GM18498 (cell line): ENCODE results near the gene GNA15.
"Not testable (repeated sequence)": the region's sequence is repeated elsewhere in the genome, so short reads cannot be mapped to it uniquely, and the experiment has no call there.

Experiments used
- ATAC-seq: cut with Tn5 transposase; IDR thresholded peaks from one replicate; pipeline ENCODE4 v1.9.1; 2021; ENCODE audit warnings: mild to moderate bottlenecking, moderate library complexity; ENCODE audit not compliant: unreplicated experiment

Gene GNA15

DNA sequence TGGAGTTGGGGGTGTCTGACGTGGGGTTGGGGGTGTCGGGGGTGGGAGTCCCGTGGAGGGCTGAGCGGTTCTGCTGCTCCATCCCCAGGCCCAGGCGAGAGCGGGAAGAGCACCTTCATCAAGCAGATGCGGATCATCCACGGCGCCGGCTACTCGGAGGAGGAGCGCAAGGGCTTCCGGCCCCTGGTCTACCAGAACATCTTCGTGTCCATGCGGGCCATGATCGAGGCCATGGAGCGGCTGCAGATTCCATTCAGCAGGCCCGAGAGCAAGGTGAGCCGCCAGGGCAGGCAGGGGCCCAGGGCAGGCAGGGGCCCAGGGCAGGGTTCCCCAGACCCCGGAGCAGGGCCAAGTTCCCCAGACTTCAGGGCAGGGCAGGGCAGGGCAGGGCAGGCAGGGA, 12.7 kb downstream of the GNA15 start:
- ATAC-seq, result no peak

DNA sequence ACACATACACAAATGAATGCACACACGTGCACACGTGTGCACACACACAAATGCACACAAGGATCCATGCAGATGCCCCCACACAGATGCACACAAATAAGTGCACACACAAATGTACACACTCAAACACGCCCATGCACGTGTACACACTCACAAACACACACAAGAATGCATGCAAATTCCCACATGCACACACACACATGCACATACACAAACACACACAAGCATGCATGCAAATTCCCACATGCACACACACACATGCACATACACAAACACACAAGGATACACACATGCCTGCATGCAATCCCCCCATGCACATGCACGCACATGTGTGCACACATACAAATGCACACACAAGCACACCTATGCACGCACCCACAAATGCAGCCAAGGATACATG, 13.3 kb downstream of the GNA15 start:
- ATAC-seq, result no peak

DNA sequence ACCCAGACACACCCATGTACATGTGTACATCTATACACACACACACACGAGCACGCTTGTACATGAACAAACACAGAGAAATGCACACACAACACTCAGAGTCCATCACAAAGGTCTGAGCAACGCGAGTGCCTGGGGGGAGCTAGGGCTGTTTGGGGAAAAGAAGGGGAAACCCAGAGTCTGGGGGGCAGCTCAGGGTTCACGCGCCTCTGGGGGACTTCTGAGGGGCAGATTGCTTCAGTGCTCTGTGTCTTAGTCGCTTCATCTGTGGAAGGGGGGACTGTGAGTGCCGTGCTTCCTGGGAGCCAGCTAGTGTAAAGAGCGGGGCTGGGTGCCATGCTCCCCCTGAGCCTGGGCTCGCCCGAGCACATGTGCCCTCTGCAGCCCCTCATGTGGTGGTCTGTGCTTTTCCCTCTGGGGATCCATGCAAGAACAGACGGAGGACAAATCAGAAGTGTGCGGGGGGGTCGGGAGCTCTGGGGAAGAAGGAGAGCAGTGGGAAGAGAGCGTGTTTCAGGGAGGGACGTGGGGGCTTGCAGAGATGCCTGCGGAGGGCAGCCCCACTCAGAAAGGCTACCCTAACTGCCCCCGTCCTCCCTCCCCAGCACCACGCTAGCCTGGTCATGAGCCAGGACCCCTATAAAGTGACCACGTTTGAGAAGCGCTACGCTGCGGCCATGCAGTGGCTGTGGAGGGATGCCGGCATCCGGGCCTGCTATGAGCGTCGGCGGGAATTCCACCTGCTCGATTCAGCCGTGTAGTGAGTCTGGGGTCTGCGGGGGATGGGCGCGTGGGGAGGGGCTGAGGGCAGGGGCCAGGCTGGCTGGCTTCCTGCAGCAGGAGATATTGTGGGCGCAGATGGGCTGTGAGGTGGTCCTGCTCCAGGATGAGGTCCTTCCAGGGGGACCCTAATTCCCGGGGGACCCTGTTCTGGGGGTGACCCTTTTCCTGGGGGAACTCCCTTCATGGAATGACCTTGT, 14.0 kb downstream of the GNA15 start:
- ATAC-seq, result no peak

DNA sequence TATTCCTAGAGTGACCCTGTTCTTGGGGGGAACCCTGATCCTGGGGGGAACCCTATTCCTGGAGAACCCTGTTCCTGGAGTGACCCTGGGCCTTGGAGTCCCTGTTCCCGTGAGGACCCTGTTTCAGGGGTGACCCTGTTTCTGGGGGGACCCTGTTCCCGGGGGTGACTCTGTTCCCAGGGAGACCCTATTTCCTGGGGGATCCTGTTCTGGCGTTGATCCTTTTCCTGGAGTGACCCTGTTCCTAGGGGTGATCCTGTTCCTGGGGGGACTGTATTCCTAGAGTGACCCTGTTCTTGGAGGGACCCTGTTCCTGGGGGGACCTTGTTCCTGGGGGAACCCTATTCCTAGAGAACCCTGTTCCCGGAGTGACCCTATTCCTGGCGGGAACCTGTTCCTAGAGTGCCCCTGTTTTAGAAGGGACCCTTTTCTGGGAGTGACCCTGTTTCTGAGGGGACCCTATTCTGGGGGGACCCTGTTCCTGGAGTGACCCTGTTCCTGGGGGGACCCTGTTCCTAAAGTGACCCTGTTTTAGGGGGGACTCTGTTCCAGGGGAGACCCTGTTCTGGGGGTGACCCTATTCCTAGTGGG, 15.0 kb downstream of the GNA15 start:
- no peak for ATAC-seq

DNA sequence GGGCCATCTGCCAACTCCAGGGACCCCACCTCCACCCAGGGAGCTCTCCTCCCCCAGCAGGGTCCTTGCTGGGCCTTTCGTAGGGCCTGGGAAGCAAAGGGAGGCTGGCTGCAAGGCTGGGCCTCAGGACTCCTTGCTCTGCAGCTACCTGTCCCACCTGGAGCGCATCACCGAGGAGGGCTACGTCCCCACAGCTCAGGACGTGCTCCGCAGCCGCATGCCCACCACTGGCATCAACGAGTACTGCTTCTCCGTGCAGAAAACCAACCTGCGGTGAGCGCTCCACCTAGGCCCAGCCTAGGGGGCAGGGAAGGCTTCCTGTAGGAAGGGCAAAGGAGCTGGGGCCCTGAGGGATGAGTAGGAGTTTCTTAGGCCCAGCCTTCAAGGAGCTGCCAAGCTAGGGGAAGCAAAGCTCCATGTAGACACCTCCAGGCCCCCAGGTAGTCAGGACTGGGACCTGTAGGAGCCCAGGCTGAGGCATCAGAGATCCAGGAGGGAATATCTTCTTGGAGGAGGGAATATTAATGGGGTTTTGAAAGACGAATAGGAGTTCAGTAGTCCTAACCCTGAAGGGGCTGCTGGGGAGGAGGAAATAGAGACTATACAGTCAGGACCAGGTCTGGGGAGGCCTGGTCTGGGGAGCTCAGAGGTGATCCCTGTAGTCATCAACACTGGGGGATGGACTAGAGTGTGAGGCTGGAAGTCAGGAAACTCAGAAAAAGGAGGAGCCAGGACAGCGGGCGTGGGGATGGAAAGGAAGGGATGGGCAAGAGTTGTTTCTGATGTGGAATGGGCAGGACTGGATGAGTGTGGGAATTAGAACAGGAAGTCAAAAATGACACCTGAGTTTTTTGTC, 16.0 kb downstream of the GNA15 start:
- no peak for ATAC-seq

DNA sequence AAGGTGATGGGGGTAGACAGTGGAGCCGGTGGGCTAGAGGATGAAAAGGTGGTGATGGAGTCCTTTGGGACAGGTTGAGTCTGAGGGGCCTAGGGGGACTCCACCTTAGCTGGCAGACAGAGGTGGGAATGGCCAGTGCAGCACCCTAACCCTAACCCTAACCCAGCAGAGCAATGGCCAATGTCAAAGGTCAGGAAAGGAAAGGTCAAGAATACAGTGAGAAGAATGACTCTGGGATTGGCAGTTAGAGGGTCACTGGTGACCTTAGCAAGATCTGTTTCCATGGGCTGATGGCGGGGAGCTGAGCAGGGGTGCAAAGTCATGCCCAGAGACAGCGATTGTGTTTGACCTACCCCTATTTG, 16.6 kb downstream of the GNA15 start:
- no peak for ATAC-seq

DNA sequence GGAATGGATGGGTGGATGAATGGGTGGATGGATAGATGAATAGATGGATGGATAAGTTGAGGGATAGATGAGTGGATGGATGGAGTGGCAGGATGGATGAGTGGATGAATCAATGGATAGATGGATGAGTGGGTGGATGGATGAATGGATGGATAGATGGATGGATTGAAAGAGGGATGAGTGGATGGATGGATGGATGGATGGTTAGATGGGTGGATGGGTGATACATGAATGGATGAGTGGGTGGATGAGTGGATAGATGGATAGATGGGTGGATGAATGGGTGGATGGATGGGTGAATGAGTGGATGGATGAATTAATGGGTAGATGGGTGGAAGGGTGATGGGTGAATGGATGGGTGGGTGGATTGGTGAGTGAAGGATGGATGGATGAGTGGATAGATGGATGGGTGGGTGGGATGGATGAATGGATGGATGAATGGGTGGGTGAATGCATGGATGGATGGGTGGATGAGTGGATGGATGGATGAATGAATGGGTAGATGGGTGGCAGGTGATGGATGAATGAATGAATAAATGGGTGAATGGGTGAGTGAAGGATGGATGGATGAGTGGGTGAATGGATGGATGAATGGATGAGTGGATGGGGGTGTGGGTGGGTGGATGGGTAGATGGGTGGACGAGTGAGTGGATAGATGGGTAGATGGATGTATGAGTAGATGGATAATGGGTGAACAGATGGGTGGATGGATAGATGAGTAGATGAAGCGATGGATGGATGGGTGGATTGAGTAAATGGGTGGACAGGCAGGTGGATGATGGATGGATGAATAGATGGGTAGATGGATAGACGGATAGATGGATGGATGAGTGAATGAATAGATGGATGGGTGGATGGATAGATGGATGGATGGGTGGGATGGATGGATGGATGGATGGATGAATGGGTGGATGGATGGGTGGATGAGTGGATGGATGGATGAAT, 17.7 kb downstream of the GNA15 start:
- ATAC-seq, result no peak

DNA sequence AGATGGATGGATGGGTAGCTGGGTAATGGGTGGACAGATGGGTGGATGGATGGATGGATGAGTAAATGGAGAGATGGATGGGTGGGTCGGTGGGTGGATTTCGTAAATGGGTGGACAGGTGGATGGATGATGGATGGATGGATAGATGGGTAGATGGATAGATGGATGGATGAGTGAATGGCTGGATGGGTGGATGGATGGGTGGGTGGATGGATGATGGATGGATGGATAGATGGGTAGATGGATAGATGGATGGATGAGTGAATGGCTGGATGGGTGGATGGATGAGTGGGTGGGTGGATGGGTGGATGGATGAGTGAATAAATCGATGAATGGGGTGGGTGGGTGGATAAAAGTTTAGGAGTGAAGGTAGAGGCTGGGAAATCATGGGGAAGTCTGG, 18.6 kb downstream of the GNA15 start:
- ATAC-seq, result not testable (repeated sequence)

DNA sequence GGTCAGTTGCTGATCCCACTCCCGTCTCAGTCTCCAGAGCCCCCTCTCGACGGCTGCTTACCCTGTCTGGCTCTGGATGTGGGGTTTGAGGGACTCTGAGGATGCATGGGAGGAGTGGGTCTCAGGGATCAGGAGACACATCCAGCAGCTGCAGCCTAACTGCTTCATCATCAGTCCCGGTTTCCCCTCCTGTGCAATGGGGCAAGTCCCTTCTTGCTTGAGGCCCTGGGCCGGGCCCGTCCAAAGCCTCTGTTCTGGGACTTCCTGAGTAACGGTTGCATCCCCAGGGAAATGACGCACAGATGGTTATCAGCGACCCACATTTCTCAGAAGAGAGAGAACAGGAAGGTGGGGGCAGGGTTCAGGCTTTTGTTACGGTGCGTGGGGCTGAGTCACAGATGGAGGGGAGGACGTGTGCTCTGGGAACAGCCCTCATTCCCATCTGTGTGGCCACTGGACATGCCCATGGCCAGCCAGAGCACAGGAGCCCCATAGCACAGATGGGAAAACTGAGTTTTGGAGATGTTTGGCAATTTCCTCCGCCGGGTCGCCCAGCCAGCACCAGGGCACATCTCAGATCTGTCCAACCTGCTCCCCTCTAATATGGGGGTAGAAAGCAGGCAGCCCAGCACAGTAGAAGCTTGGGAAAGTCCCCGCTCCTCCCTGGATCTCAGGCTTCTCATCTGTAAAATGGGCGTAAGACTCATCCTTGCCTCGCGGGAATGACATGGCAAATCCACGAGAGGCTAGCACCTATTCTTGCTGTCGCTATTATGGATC, 19.3 kb downstream of the GNA15 start:
- ATAC-seq, result peak; percentile 79

DNA sequence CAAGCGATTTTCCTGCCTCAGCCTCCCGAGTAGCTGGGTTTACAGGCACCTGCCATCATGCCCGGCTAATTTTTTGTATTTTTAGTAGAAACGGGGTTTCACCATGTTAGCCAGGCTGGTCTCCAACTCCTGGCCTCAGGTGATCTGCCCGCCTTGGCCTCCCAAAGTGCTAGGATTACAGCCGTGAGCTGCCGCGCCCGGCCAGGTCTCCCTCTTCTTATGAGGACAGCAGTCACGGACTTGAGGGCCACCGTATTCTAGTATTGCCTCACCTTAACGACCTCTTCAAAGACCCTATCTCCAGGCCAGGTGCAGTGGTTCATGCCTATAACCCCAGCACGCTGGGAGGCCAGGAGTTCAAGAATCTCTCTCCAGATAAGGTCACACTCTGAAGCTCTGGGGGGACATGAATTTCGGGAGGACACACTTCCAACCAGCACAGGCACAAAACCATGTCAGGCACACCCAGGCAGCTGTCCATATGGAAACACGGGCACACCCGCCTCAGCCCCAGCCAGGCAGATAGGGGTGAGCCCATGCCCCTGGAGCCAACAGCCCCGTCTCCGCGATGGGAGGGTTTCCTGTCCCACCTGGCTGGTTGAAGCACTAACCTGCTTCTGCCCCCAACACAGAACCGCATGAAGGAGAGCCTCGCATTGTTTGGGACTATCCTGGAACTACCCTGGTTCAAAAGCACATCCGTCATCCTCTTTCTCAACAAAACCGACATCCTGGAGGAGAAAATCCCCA, 21.4 kb downstream of the GNA15 start:
- ATAC-seq, result no peak

DNA sequence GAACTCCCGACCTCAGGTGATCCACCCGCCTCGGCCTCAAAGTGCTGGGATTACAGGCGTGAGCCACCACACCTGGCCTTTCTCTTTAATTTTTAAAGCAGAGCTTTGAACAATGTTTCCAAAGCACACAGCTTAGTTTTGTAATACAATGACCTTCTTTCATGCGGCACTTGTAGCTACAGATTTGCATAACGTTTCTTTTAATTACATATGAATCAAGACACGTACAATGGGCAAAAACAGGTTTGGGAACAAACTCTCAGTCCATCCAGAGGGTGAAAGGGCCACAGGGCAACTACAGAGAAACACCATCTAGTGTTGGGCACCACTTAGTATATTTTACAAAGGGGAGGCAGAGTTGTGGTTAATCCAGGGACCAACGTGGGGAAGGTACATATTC, 23.7 kb downstream of the GNA15 start:
- ATAC-seq, result no peak

DNA sequence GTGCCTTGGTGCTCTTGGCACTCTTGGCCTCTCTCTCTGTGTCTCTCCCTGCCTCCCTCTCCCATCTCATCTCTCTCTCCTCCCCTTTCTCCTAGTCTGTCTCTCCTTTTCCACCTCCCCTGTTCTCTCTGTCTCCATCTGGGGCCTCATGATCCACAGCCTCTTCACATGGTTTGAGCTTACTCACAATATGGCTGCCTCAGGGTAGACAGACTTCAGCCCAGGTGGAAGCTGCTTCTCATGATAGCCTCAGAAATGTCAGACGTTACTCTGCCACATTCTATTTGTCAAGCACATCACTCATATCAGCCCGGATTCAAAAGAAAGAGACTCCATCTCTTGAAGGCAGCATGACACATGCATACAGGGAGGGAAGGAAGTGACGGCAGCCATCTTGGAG, 24.4 kb downstream of the GNA15 start:
- ATAC-seq, result no peak

DNA sequence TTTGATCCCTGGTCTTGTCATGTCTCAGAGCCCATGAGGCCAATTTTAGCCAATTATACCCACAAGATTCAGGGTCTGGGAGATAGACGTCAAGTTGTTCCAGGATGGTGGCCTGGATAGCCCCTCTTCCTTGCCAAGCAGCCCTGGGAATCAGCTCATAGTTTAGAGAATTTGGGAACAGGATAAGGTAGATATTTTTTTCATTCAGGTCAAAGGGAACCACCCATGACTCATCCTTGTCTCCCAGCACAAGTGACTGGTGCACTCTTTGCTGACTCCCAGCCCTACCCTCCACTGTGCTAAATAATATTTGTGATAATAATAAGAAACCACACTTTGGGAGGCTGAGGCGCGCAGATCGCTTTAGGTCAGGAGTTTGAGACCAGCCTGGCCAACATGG, 25.6 kb downstream of the GNA15 start:
- no peak for ATAC-seq

DNA sequence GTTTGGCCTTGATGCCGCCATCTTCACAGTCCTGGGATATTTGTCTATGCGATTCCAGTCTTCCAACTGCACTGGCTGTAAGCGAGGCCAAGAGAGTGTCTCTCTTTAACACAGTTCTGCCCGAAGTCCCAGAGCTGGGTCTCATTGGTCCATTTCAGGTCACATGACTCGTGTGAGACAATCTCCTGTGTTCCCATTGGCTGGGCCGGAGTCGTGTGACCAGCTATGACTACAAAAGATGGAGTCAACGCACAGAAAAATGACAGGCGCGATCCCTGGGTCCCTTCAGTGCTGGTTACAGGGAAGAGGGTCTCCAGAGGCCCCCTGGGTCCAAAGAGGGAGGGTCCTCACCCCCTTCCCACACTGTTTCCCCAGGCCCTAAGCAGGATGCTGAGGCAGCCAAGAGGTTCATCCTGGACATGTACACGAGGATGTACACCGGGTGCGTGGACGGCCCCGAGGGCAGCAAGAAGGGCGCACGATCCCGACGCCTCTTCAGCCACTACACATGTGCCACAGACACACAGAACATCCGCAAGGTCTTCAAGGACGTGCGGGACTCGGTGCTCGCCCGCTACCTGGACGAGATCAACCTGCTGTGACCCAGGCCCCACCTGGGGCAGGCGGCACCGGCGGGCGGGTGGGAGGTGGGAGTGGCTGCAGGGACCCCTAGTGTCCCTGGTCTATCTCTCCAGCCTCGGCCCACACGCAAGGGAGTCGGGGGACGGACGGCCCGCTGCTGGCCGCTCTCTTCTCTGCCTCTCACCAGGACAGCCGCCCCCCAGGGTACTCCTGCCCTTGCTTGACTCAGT, 26.8 kb downstream of the GNA15 start:
- no peak for ATAC-seq

DNA sequence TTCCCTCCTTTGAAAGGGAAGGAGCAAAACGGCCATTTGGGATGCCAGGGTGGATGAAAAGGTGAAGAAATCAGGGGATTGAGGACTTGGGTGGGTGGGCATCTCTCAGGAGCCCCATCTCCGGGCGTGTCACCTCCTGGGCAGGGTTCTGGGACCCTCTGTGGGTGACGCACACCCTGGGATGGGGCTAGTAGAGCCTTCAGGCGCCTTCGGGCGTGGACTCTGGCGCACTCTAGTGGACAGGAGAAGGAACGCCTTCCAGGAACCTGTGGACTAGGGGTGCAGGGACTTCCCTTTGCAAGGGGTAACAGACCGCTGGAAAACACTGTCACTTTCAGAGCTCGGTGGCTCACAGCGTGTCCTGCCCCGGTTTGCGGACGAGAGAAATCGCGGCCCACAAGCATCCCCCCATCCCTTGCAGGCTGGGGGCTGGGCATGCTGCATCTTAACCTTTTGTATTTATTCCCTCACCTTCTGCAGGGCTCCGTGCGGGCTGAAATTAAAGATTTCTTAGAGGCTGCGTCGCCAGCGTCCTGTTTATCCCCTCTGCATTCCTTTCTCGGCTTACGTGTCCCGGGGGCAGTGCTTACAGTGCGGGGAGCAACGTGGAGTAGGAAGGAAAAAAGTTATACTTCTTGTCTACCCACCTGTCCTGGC, 27.5 kb downstream of the GNA15 start:
- ATAC-seq, result no peak

DNA sequence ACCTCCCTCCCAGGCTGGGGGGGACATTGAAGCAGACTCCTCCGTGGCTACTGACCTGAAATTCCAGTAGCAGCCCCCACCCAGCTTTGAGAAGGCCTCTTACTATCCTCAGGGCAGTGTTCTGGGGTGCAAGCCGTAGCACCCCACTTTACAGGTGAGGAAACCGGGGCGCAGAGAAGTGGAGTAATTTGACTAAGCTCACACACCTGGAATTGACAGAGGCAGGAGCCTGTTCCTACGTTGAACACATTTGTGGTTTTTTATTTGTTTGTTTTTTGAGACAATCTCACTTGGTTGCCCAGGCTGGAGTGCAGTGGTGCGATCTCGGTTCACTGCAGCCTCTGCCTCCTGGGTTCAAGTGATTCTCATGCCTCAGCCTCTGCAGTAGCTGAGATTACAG, 28.1 kb downstream of the GNA15 start:
- no peak for ATAC-seq

DNA sequence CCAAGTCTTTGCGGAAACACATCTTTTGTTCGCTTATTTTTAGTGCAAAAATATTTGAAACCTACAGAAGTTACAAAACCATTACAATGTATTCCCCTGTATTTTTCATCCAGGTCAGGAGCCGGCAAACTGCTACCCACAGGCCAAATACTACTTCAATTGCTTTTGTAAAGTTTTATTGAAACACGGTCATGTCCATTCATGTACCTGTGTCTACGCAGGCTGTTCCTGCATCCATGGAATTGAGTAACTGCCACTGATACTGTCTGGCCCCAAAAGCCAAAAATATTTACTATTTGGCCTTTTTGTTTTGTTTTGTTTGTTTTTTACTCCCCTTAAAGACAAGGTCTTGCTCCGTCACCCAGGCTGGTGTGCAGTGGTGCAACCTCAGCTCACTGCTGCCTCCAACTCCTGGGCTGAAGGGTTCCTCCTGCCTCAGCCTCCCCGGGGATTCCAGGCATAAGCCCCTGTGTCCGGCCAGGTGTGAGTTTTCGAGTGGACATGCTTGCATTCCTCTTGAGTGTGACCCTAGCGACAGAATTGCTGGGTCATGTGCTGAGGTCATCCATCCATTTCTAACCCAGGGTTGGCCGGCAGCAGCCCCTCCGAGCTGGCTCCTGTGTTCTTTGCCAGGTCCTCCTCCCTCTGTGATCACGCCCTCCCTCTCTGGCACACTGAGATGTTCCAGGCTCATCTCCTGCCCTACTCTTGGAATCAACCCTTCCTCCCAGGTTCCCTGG, 31.9 kb downstream of the GNA15 start:
- ATAC-seq, result no peak
